ENCODE measurements around the gene AFF3.

AFF3 gene

GRCh38 chr2:99623035-99623434 is 519.4 kb downstream of the AFF3 start:
- TF ChIP-seq CTCF (IDR thresholded peaks at IDR 0.05; ENCODE audit: control extremely low read depth, extremely low read depth, low read depth, missing control alignments): no peak
- no peak for DNase-seq (ENCODE audit: extremely low spot score)
- POLR2A ChIA-PET: no interaction called here
- CTCF ChIA-PET: no interaction called here

GRCh38 chr2:99622534-99622933 is 519.9 kb downstream of the AFF3 start:
- POLR2A ChIA-PET: no interaction called here
- TF ChIP-seq CTCF (IDR thresholded peaks at IDR 0.05; ENCODE audit: control extremely low read depth, extremely low read depth, low read depth, missing control alignments): no peak
- no peak for DNase-seq (ENCODE audit: extremely low spot score)
- CTCF ChIA-PET: interaction anchor here (1.0 kb wide), 1 partner anchor 65 kb away, joined by 3 read pairs; no protein-coding TSS in a partner anchor

- ChIA-PET CTCF (interaction anchor here (1.0 kb wide), 1 partner anchor 64 kb away, joined by 3 read pairs; no protein-coding TSS in a partner anchor), POLR2A (no interaction called here)
- DNase-seq (ENCODE audit: extremely low spot score): no peak
- TF ChIP-seq CTCF (IDR thresholded peaks at IDR 0.05; ENCODE audit: control extremely low read depth, extremely low read depth, low read depth, missing control alignments): no peak
Measured at GRCh38 chr2:99621774-99622173, 520.6 kb downstream of the AFF3 start.

- no peak for TF ChIP-seq CTCF (IDR thresholded peaks at IDR 0.05; ENCODE audit: control extremely low read depth, extremely low read depth, low read depth, missing control alignments)
- no peak for DNase-seq (ENCODE audit: extremely low spot score)
- ChIA-PET POLR2A (no interaction called here), CTCF (interaction anchor here (1.1 kb wide), 1 partner anchor 62 kb away, joined by 3 read pairs; no protein-coding TSS in a partner anchor)
Measured at GRCh38 chr2:99621106-99621505, 521.3 kb downstream of the AFF3 start.

GRCh38 chr2:99619151-99619550 is 523.2 kb downstream of the AFF3 start:
- CTCF ChIA-PET: interaction anchor here (0.8 to 1.9 kb wide), 4 partner anchors 14 to 628 kb away, joined by 3 to 5 read pairs (median 4); no protein-coding TSS in a partner anchor

GRCh38 chr2:99618579-99619097 is 523.8 kb downstream of the AFF3 start:
- ChIA-PET CTCF (interaction anchor here (1.2 to 1.9 kb wide), 2 partner anchors 15 to 60 kb away, joined by 3 to 5 read pairs; no protein-coding TSS in a partner anchor), POLR2A (no interaction called here)
- no peak for TF ChIP-seq CTCF (IDR thresholded peaks at IDR 0.05; ENCODE audit: control extremely low read depth, extremely low read depth, low read depth, missing control alignments)
- DNase-seq (ENCODE audit: extremely low spot score): no peak

More at GRCh38 chr2:99619151-99619550, 523.2 kb downstream of the AFF3 start:
- DNase-seq (ENCODE audit: extremely low spot score): no peak
- no peak for TF ChIP-seq CTCF (IDR thresholded peaks at IDR 0.05; ENCODE audit: control extremely low read depth, extremely low read depth, low read depth, missing control alignments)
- POLR2A ChIA-PET: no interaction called here
